WTC11 (cell line): ENCODE results near the gene IQGAP2. TPM values are rescaled to one million over a fixed set of nuclear protein-coding genes. Genes with fewer than 3 reads are reported as not detected.

Experiments used
- ATAC-seq: fragments of 200-7000 bp; cut with Tn5 transposase; 2 replicates; pipeline ENCODE4 v1.10.0; 2021; ENCODE audit warnings: mild to moderate bottlenecking, moderate library complexity
- CTCF ChIA-PET: fragments of 300-600 bp; sonication (Branson Sonifier 250); formaldehyde crosslinking; loops from one replicate; lab custom pipeline; 2021; ENCODE audit warnings: antibody characterized with exemption; lab: Charles Lee
- POLR2A ChIA-PET: fragments of 350-600 bp; sonication (Branson Sonifier 250); formaldehyde crosslinking; loops from one replicate; lab custom pipeline; 2021; ENCODE audit warnings: antibody characterized with exemption; lab: Charles Lee
- DNase-seq: peaks from one replicate; pipeline ENCODE4 v3.0.0; 2021; ENCODE audit warnings: low spot score
- H3K27ac Mint-ChIP-seq: 2 replicates; pipeline ENCODE4 v1.8.0; 2021; ENCODE audit warnings: mixed read lengths
- H3K27me3 Mint-ChIP-seq: 2 replicates; pipeline ENCODE4 v1.8.0; 2021; ENCODE audit warnings: low read depth, mild to moderate bottlenecking, moderate library complexity, mixed read lengths
- H3K36me3 Mint-ChIP-seq: 2 replicates; pipeline ENCODE4 v1.8.0; 2021; ENCODE audit warnings: mixed read lengths
- H3K4me1 Mint-ChIP-seq: 2 replicates; pipeline ENCODE4 v1.8.0; 2022; ENCODE audit warnings: mixed read lengths
- H3K4me3 Mint-ChIP-seq: 2 replicates; pipeline ENCODE4 v1.8.0; 2021; ENCODE audit warnings: mild to moderate bottlenecking, moderate library complexity, mixed read lengths
- H3K9me3 Mint-ChIP-seq: 2 replicates; pipeline ENCODE4 v1.8.0; 2021; ENCODE audit warnings: mixed read lengths
- ARID4B ChIP-seq: sonication (generic); formaldehyde crosslinking; IDR thresholded peaks from 2 replicates; pipeline ENCODE4 v1.8.0; 2023; ENCODE audit warnings: missing genetic modification reagents, mild to moderate bottlenecking, borderline replicate concordance
- CBFB ChIP-seq: sonication (generic); formaldehyde crosslinking; IDR thresholded peaks from 2 replicates; pipeline ENCODE4 v1.8.1; 2022; ENCODE audit warnings: mild to moderate bottlenecking, low read depth, missing genetic modification reagents
- EMX1 ChIP-seq: fragments of 250-450 bp; sonication (Bioruptor Pico); IDR thresholded peaks from 2 replicates; pipeline ENCODE4 v1.8.0; 2021; ENCODE audit warnings: mild to moderate bottlenecking
- FOXJ3 ChIP-seq: sonication (generic); formaldehyde crosslinking; IDR thresholded peaks from 2 replicates; pipeline ENCODE4 v1.9.0; 2021; ENCODE audit warnings: missing genetic modification reagents, mild to moderate bottlenecking, borderline replicate concordance
- GABPB1 ChIP-seq: sonication (generic); formaldehyde crosslinking; IDR thresholded peaks from 2 replicates; pipeline ENCODE4 v1.8.1; 2023; ENCODE audit warnings: mild to moderate bottlenecking, missing genetic modification reagents
- GTF2I ChIP-seq: fragments of 250-450 bp; sonication (Bioruptor Pico); conservative IDR thresholded peaks from 2 replicates; pipeline ENCODE4 v1.4.0; 2021; ENCODE audit warnings: mild to moderate bottlenecking
- MXD4 ChIP-seq: fragments of 250-450 bp; sonication (Bioruptor Pico); IDR thresholded peaks from 2 replicates; pipeline ENCODE4 v1.8.0; 2021; ENCODE audit warnings: mild to moderate bottlenecking, moderate library complexity, borderline replicate concordance
- OVOL2 ChIP-seq: fragments of 250-450 bp; sonication (Bioruptor Pico); IDR thresholded peaks from 2 replicates; pipeline ENCODE4 v1.9.0; 2021; ENCODE audit warnings: mild to moderate bottlenecking, borderline replicate concordance
- PRDM15 ChIP-seq: sonication (generic); formaldehyde crosslinking; IDR thresholded peaks from 2 replicates; pipeline ENCODE4 v1.8.0; 2022; ENCODE audit warnings: missing genetic modification reagents
- PREB ChIP-seq: sonication (generic); formaldehyde crosslinking; IDR thresholded peaks from 2 replicates; pipeline ENCODE4 v1.8.1; 2022; ENCODE audit warnings: mild to moderate bottlenecking, missing genetic modification reagents, moderate library complexity, borderline replicate concordance
- RELA ChIP-seq: sonication (generic); formaldehyde crosslinking; IDR thresholded peaks from 2 replicates; pipeline ENCODE4 v1.8.1; 2022; ENCODE audit warnings: missing genetic modification reagents, mild to moderate bottlenecking, borderline replicate concordance
- SMAD3 ChIP-seq: sonication (generic); formaldehyde crosslinking; IDR thresholded peaks from 2 replicates; pipeline ENCODE4 v1.8.0; 2022; ENCODE audit warnings: missing genetic modification reagents, mild to moderate bottlenecking, borderline replicate concordance
- TCF7 ChIP-seq: sonication (generic); formaldehyde crosslinking; IDR thresholded peaks from 2 replicates; pipeline ENCODE4 v1.8.0; 2022; ENCODE audit warnings: mild to moderate bottlenecking, low read depth, missing genetic modification reagents, moderate library complexity
- ZNF219 ChIP-seq: sonication (generic); formaldehyde crosslinking; IDR thresholded peaks from 2 replicates; pipeline ENCODE4 v1.8.0; 2023; ENCODE audit warnings: missing genetic modification reagents, mild to moderate bottlenecking, borderline replicate concordance
- ZNF232 ChIP-seq: sonication (generic); formaldehyde crosslinking; IDR thresholded peaks from 2 replicates; pipeline ENCODE4 v1.8.0; 2022; ENCODE audit warnings: mild to moderate bottlenecking, missing genetic modification reagents
- ZNF317 ChIP-seq: sonication (generic); formaldehyde crosslinking; IDR thresholded peaks from 2 replicates; pipeline ENCODE4 v1.8.1; 2023; ENCODE audit warnings: low read depth, mild to moderate bottlenecking, moderate library complexity, missing genetic modification reagents, borderline replicate concordance
- ZNF425 ChIP-seq: fragments of 250-450 bp; sonication (Bioruptor Pico); conservative IDR thresholded peaks from 2 replicates; pipeline ENCODE4 v1.9.0; 2021; ENCODE audit warnings: mild to moderate bottlenecking
- ZNF532 ChIP-seq: fragments of 250-450 bp; sonication (Bioruptor Pico); IDR thresholded peaks from 2 replicates; pipeline ENCODE4 v1.9.0; 2021; ENCODE audit warnings: mild to moderate bottlenecking, borderline replicate concordance
- ZSCAN18 ChIP-seq: fragments of 250-450 bp; sonication (Bioruptor Pico); IDR thresholded peaks from 2 replicates; pipeline ENCODE4 v2.1.2; 2022; ENCODE audit warnings: mild to moderate bottlenecking, moderate library complexity
- total RNA-seq: library from RNA; stranded (reverse); gene quantifications from 3 replicates; pipeline ENCODE4 v1.2.3, GENCODE V29; 2021

Gene IQGAP2
- total RNA-seq, 1 experiment from 2014 or later = 70.6 TPM

GRCh38 chr5:76626738-76627137 is 223.7 kb downstream of the IQGAP2 start:
- no peaks in the 10 kb centered on the region for H3K9me3 Mint-ChIP-seq
- ATAC-seq = no peak; the same call in 1 of the 2 replicates
- no peaks in the 10 kb centered on the region for H3K27me3 Mint-ChIP-seq
- ChIA-PET POLR2A (no interaction called here), CTCF (interaction anchor here (1.1 kb wide), 1 partner anchor 14 kb away, joined by 3 read pairs; no protein-coding TSS in a partner anchor)
- no peak for DNase-seq
- no peak overlapping the region for H3K4me3 Mint-ChIP-seq
- H3K27ac Mint-ChIP-seq = no peak overlapping the region
- H3K36me3 Mint-ChIP-seq = no peaks in the 10 kb centered on the region
- peaks cover 35% of the 10 kb centered on the region for H3K4me1 Mint-ChIP-seq
- no peak for TF ChIP-seq ARID4B (CRISPR knock-in tag)
- no peak for TF ChIP-seq EMX1 (CRISPR knock-in tag)
- TF ChIP-seq RELA (CRISPR knock-in tag) = no peak
- TF ChIP-seq ZNF219 (CRISPR knock-in tag) = no peak
- no peak for TF ChIP-seq MXD4 (CRISPR knock-in tag)
- no peak for TF ChIP-seq SMAD3 (CRISPR knock-in tag)
- no peak for TF ChIP-seq OVOL2 (CRISPR knock-in tag)
- no peak for TF ChIP-seq ZNF232 (CRISPR knock-in tag)
- TF ChIP-seq ZNF532 (CRISPR knock-in tag) = no peak
- no peak for TF ChIP-seq PRDM15 (CRISPR knock-in tag)
- TF ChIP-seq FOXJ3 (CRISPR knock-in tag) = no peak
- TF ChIP-seq ZSCAN18 (CRISPR knock-in tag) = no peak
- no peak for TF ChIP-seq PREB (CRISPR knock-in tag)
- TF ChIP-seq ZNF425 (CRISPR knock-in tag) = no peak
- TF ChIP-seq ZNF317 (CRISPR knock-in tag) = no peak
- no peak for TF ChIP-seq TCF7 (CRISPR knock-in tag)
- no peak for TF ChIP-seq CBFB (CRISPR knock-in tag)
- TF ChIP-seq GABPB1 (CRISPR knock-in tag) = no peak
- no peak for TF ChIP-seq GTF2I
